ENCODE measurements around the gene E2F7.

The E2F7 gene

GRCh38 chr12:77035226-77035625 lies 30.1 kb downstream of the E2F7 start:
- TF ChIP-seq CTCF (IDR thresholded peaks at IDR 0.05; ENCODE audit: low read depth, low read length): no peak
- DNase-seq (ENCODE audit: extremely low read depth, low read depth): no peak

- TF ChIP-seq CTCF (IDR thresholded peaks at IDR 0.05; ENCODE audit: low read depth, low read length): no peak
- no peak for DNase-seq (ENCODE audit: extremely low read depth, low read depth)
Observed at GRCh38 chr12:77033658-77034536, 31.5 kb downstream of the E2F7 start.

- no peak for DNase-seq (ENCODE audit: extremely low read depth, low read depth)
- TF ChIP-seq CTCF (IDR thresholded peaks at IDR 0.05; ENCODE audit: low read depth, low read length): no peak
Observed at GRCh38 chr12:77032406-77032805, 33.0 kb downstream of the E2F7 start.

- no peak for TF ChIP-seq CTCF (IDR thresholded peaks at IDR 0.05; ENCODE audit: low read depth, low read length)
- no peak for DNase-seq (ENCODE audit: extremely low read depth, low read depth)
Observed at GRCh38 chr12:77031745-77032144, 33.6 kb downstream of the E2F7 start.

- TF ChIP-seq CTCF (IDR thresholded peaks at IDR 0.05; ENCODE audit: low read depth, low read length): no peak
Observed at GRCh38 chr12:77025782-77026314, 39.5 kb downstream of the E2F7 start.

GRCh38 chr12:77023501-77023900 lies 41.9 kb downstream of the E2F7 start:
- no peak for DNase-seq (ENCODE audit: extremely low read depth, low read depth)
- TF ChIP-seq CTCF (IDR thresholded peaks at IDR 0.05; ENCODE audit: low read depth, low read length): no peak

More at GRCh38 chr12:77025782-77026314, 39.5 kb downstream of the E2F7 start:
- DNase-seq (ENCODE audit: extremely low read depth, low read depth): no peak

GRCh38 chr12:77019920-77020319 lies 45.4 kb downstream of the E2F7 start:
- no peak for DNase-seq (ENCODE audit: extremely low read depth, low read depth)
- no peak for TF ChIP-seq CTCF (IDR thresholded peaks at IDR 0.05; ENCODE audit: low read depth, low read length)

Data from AG09319 (cell line).